Hepatocyte (in vitro differentiated cells): ENCODE measurements around the gene CACNA1C.

Experiments used
- EZH2 ChIP-seq: fragments of 200-600 bp; sonication (generic); IDR thresholded peaks from 2 replicates; pipeline ENCODE4 v1.6.1; 2016; ENCODE audit warnings: antibody characterized with exemption, mild to moderate bottlenecking, borderline replicate concordance
- EZH2phosphoT487 ChIP-seq: fragments of 200-600 bp; sonication (generic); IDR thresholded peaks from one replicate; pipeline ENCODE4 v1.6.1; 2018; ENCODE audit warnings: antibody characterized with exemption, mild to moderate bottlenecking, low read depth, moderate library complexity; ENCODE audit not compliant: unreplicated experiment, severe bottlenecking
- TF ChIP-seq, protein P1 (sequence below): fragments of 200-600 bp; sonication (generic); IDR thresholded peaks from 2 replicates; pipeline ENCODE4 v1.5.1; 2016; ENCODE audit warnings: antibody characterized with exemption, mild to moderate bottlenecking; ENCODE audit not compliant: poor library complexity

DNA sequence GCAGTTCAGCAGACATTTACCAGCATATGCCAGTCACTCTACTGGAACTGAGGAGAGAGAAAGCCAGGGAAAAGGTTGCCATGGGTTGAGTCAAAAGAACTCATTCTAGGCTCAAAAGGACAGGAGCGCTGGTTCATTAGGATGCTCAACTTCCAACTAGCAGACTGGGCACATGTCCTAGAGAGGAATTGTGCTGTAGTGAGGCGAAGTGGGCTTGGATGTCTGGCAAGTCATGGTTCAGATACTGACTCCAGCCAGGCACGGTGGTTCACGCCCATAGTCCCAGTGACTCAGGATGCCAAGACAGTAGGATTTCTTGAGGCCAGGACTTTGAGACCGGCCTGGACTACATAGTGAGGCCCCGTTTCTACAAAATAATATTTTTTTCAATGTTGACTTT is 281.5 kb downstream of the CACNA1C start:
- TF ChIP-seq, protein P1, sequence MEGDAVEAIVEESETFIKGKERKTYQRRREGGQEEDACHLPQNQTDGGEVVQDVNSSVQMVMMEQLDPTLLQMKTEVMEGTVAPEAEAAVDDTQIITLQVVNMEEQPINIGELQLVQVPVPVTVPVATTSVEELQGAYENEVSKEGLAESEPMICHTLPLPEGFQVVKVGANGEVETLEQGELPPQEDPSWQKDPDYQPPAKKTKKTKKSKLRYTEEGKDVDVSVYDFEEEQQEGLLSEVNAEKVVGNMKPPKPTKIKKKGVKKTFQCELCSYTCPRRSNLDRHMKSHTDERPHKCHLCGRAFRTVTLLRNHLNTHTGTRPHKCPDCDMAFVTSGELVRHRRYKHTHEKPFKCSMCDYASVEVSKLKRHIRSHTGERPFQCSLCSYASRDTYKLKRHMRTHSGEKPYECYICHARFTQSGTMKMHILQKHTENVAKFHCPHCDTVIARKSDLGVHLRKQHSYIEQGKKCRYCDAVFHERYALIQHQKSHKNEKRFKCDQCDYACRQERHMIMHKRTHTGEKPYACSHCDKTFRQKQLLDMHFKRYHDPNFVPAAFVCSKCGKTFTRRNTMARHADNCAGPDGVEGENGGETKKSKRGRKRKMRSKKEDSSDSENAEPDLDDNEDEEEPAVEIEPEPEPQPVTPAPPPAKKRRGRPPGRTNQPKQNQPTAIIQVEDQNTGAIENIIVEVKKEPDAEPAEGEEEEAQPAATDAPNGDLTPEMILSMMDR = no peak
- no peak for TF ChIP-seq EZH2phosphoT487
- no peak for TF ChIP-seq EZH2
